HG03354 (cell line): Measurements from ENCODE around the gene THSD4.
"Not testable (repeated sequence)": the region's sequence is repeated elsewhere in the genome, so short reads cannot be mapped to it uniquely, and the experiment has no call there.

ENCODE experiments used
- ATAC-seq: cut with Tn5 transposase; IDR thresholded peaks from one replicate; pipeline ENCODE4 v1.9.1; 2021; ENCODE audit warnings: mild to moderate bottlenecking; ENCODE audit not compliant: unreplicated experiment, poor library complexity, severe bottlenecking

THSD4 gene

GRCh38 chr15:71646767-71647486 is 531.7 kb downstream of the THSD4 start:
- ATAC-seq = no peak

DNA sequence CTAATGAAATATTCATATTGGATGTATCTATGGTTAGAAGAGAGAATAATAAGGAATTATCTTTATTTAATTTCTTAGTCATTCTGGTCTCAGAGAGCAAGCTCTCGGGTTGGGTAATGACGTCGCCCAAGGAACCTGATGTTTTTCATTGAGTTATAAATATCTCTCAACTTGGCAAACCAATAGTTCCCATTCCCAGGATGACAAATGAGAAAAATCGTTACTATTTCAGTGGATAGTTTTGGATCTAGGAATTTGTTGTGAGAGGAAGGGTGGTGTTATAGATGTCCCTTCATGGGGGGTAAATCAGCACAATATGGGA is 532.2 kb downstream of the THSD4 start:
- no peak for ATAC-seq

GRCh38 chr15:71648095-71648494 is 532.8 kb downstream of the THSD4 start:
- ATAC-seq = no peak

DNA sequence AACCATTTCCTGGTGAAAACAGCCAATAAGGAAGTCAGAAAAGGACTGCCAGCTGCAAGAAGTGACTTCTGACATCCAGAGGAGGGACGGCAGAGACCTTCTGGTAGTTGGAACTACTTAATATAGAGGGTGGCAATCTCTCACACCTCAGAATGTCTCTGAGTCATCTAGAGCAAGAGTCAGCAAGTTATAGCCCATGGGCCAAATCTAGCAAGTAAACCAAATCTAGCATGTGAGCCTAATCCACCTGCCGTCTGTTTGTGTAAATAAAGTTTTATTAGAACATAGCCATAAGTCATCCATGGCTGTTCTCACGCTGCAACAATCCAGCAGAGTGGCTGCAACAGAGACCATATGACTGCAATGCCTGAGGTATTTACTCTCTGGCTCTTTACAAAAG is 534.6 kb downstream of the THSD4 start:
- ATAC-seq = no peak

- ATAC-seq = no peak
These were observed 535.3 kb downstream of the THSD4 start for GRCh38 chr15:71650603-71651002.

GRCh38 chr15:71651750-71652186 is 536.5 kb downstream of the THSD4 start:
- ATAC-seq = no peak

DNA sequence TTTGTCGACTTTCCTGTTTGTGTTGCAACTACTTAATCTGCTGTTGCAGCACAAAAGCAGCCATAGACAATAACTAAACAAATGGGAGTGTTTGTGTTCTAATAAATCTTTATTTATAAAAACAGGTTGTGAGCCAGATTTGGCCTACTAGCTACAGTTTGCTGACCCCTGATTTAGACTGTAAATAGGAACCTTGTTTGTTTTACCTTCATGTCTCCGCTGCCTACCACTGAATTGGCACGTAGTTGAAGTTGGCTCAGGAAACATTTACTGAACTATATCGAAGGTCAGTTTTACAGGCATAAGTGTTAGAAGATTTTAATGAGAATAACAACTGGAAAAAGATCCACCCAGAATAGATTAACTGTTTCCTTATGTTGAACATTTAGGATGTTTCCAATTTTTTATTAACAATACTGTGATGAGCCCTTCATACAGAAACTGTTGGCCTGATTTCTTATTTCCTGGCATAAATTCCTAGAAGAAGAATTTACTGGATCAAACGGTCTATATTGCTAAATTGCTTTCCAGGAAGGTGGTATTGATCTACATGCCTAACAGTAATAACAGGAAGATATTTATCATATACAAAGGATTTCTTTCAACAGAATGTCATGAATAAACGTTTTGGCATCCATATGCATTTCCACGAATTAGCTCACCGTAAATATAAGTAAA is 538.9 kb downstream of the THSD4 start:
- ATAC-seq = no peak

GRCh38 chr15:71654720-71655174 is 539.5 kb downstream of the THSD4 start:
- no peak for ATAC-seq

DNA sequence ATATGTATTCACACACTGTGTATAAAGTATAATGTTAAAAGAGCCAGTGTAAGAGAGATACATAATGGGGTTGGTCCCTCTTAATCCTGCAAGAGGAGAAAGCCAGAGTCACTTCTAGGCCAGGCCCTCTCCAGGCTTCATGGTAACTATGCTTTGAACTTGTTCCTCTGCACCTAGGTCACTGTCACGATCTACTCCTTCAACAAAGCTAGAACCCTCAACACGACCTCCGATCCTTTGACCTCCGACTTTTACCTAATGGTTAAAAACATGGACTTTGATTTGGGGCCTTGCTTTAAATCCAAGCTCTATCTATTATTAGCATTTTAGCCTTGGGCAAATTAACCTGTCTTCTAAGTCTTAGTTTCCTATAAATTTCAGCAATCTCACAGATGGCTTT is 541.2 kb downstream of the THSD4 start:
- ATAC-seq = no peak

DNA sequence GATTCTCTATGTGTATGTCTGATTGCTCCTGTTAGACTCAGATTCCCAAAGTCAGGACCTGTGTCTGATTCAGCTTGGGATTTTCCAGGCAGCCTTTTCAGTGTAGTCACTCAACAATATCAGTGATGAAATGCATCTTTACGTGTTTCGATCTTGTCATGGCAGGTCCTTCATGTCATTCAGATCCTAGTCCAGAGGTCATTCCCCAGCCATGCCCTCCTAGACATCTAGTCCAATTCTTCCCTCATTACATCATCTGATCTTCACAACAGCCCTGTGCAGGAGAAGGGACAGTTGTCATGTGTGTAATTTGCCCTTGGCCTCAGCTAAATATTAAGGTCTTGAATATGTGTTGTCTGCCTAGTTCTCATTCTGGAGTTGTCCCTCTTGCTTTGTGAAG is 541.9 kb downstream of the THSD4 start:
- ATAC-seq = no peak

DNA sequence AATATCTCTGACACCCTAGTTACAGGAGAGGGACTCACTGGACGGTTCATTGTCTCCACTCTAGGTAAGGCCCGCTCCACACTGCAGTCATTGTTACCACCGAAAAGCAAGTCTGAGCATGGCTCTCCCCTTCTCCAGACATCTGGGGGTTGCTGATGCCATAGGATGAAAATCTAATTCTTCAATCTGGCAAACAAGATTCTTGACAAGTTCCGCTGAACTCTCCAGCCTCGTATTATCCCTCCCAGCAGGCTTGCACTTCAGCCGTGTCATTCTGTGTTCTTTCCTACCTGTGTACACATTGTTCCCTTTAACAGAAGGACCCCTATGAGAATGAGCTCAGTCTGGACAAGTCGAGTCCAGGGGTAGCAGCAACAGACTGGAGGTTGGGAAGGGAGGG is 542.8 kb downstream of the THSD4 start:
- no peak for ATAC-seq

- ATAC-seq = no peak
These were observed 543.8 kb downstream of the THSD4 start for GRCh38 chr15:71658827-71659729.

- ATAC-seq = no peak
These were observed 544.4 kb downstream of the THSD4 start for GRCh38 chr15:71659730-71660067.

DNA sequence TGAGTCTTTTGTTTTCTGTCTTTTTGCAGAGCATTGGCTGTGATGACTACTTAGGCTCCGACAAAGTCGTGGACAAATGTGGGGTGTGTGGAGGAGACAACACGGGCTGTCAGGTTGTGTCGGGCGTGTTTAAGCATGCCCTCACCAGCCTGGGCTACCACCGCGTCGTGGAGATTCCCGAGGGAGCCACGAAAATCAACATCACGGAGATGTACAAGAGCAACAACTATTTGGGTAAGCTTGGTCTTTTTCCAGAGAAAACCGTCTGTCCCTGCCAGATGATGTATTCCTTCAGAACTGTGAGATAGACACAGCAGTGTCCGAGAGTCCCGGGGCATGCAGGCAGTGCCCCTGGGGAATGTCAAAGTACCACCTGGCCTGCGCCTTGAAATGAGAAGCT is 545.2 kb downstream of the THSD4 start:
- ATAC-seq = no peak

- ATAC-seq = no peak
These were observed 547.0 kb downstream of the THSD4 start for GRCh38 chr15:71662306-71662705.

DNA sequence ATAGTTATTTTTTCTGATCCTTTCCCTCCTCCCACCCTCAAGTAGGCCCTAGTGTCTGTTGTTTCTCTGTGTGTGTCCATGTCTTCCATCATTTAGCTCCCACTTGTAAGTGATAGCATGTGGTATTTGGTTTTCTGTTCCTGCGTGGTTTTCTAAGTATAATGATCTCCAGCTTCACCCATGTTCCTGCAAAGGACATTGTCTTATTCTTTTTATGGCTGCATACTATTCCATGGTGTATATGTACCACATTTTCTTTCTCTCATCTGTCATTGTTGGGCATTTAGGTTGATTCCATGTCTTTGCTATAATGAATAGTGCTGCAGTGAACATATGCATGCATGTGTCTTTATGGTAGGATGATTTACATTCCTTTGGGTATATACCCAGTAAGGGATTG is 549.4 kb downstream of the THSD4 start:
- ATAC-seq = no peak

DNA sequence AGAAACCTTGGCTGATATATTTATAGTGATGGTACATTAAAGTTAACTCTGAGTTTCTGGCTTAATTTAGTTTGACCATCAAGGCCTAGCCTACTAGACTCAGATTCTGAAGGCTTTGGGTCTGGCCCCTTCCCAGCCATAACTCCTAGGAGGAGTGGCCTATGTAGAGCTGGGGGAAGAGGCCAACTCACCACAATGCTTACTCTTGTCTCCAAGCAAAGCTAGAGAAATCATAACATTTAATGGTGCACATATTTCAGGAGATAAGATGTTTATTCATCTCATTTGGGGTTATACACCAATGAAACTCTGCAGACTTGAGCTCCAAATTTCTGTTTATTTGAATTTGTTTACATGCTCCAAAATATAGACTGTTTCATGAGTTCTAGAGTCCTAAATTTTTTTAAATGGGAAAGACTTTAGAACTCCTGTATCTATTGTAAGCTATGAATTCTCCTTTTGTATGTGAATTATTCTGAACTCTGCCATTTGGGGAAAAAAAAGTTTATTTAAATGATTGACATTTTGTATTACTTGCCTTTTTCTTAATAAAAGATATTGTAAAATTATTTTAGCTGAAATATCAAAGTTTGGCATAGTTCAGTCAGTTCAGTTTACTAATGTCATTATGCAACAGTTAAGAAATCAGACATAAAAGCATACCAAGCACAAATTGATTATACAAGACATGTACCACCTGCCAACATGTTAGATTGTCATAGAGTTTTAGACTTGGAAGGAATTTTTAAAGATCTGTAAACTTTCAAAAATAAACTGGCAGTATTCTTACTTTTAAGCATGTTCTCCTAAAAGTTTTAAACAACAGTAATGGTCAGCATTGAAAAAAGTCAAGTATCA is 551.7 kb downstream of the THSD4 start:
- ATAC-seq = no peak

DNA sequence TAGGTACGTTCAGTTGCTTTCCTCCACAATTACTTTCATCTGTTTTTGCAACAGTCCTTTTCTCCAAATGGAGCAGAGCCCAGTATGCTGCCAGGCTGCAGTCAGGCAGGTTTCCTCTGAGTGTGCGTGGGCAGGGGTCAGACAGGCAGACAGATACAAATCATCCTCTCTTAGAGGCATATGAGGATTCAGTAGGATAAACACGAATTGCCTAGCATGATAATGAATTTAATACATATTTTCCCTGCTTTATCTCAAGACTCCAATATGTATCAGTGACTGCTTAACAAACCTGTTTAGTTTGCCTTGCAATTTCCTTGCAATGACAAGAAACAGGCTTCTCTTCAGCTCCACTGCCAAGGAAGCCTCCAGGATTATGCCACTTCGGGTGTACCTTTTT is 554.4 kb downstream of the THSD4 start:
- ATAC-seq = no peak

GRCh38 chr15:71670222-71670621 is 555.0 kb downstream of the THSD4 start:
- not testable (repeated sequence) for ATAC-seq

DNA sequence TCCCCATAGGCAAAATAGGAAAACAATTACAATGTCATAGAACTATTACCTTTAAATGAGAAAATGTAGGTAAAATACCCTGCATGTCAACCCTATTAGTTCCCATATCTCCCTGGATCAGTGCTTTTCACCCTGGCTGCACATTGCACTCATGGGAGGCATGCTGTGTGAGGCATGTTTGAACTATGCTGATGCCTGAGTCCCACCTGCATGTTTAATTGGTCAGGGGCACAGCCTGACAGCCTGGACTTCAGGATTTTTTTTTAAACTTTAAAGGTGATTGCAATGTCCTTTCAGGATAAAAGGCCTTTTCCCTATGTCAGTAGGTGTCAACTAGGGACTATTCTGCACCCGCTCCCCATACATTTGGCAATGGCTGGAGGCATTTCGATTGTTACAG is 559.1 kb downstream of the THSD4 start:
- no peak for ATAC-seq
